HG03439 (cell line): ENCODE results near the gene PANK1.
"Not testable (repeated sequence)": the region's sequence is repeated elsewhere in the genome, so short reads cannot be mapped to it uniquely, and the experiment has no call there.

Source experiments
- ATAC-seq: cut with Tn5 transposase; IDR thresholded peaks from one replicate; pipeline ENCODE4 v1.9.1; 2021; ENCODE audit warnings: mild to moderate bottlenecking, moderate library complexity; ENCODE audit not compliant: unreplicated experiment

Gene PANK1

DNA sequence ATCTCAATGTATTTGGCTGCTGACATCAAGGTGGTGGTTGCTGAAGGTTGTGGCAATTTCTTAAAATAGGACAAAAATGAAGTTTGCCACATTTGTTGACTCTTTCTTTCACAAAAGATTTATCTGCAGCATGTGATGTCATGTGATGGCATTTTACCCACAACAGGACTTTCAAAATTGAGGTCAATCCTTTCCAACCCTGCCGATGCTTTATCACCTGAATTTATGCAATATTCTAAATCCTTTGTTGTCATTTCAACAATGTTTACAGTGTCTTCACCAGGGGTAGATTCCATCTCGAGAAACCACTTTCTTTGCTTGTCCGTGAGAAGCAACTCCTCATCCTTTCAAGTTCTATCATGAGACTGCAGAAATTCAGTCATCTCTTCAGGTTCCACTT is 69.0 kb downstream of the PANK1 start:
- ATAC-seq, result no peak

GRCh38 chr10:89575031-89575430 is 70.0 kb downstream of the PANK1 start:
- no peak for ATAC-seq

DNA sequence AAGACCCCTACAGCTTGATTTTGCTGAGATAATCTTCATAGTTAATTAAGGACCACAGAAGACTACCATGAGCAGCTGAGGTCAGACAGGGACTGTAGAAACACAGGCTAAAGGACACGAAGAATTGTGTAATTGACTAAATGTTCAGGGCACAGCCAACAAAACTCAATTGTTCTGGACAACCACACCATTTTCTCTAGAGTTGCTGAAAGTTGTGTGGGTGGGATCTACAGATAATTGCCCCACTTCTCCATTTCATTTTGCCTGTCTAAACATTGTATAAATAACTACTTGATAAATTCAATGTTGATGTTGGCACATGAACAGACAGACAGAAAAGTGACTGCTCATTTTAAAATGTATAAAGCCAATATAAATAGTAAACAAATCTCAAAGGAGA is 70.7 kb downstream of the PANK1 start:
- no peak for ATAC-seq

DNA sequence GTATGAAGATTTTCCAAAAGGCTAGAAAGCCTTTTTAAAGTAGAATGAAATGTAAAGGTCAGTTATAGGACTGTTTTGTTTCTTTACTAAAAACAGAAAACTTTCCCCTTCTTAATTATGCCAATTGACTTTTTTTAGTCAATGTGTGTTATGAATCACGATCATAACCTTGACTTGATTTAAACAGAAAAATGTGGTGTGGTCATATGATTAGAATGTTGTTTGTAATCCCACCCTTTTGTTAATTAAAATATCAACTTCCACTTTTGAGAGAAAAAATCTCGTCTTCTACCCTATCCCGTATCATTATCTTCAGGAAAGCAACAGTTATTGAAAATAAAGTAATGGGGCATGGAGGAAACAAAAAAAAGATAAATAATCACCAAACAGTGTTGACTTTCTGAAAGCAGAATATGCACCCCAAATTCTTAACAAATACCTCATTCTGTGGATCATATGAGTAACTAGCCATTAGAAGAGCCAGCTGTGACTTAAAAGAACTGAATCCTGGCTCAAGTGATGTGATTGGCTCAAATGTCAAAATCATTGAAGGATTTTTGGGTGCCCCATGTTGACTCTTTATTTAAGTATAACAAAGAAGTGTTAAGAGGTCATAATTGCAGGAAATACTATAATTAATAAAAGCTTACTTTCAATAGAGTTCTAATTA is 77.3 kb downstream of the PANK1 start:
- no peak for ATAC-seq

DNA sequence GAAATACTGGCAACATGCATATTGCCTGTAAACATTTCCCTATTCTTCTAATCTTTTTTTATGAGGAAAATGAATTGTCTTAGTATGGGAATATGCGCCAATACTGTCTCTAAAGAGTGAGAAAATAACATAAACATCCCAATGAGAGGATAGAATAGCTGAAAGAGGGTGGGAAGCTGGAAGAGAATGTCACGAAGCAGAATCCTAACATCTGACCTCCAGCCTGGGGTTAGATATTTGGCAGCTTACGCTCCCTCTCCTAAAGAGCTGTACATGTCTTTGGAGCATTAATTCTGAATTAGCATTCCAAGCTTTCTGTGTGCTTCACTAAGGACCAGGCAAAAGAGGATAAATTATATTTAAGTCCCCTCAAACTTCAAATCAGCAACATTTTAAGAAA is 78.0 kb downstream of the PANK1 start:
- ATAC-seq, result no peak

DNA sequence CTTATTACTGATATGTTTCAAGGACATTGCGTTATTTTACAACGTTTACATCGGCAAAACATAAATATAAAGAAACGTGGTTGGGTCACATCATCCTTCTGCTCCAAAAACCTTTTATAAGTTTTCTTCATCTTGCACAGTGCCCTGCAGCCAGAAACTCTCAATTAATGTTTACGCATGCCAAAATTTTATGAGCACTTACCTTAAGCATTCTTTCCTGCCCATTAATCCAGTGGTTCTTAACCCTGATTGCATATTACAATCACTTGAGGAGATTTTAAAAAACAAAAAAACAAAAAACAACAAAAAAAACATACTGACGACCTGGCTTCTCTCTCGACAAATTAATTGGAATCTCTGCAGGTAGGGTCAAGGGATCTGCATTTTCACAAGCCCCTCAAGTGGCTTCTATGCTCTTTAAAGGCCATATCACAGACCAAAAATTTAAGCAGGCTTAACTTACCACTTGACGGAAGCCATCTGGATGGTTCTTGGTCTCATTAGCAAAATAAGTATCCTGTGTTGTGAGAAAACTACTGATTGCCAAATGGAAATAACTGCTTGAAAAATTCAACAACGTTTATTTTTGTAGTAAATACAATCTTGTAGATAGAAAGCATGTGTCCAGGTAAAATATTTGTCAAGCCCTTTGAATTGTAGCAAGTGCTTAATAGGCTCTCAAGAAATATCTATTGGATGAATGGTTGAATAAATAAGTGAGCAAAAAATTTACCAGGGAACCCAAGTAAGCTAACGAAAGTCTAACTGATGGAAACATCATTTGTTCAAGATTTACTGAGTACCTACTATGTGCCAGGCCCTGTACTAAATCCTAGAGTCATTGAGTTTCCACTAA is 78.7 kb downstream of the PANK1 start:
- ATAC-seq, result no peak

- no peak for ATAC-seq
These were observed 79.9 kb downstream of the PANK1 start for GRCh38 chr10:89565180-89565579.

DNA sequence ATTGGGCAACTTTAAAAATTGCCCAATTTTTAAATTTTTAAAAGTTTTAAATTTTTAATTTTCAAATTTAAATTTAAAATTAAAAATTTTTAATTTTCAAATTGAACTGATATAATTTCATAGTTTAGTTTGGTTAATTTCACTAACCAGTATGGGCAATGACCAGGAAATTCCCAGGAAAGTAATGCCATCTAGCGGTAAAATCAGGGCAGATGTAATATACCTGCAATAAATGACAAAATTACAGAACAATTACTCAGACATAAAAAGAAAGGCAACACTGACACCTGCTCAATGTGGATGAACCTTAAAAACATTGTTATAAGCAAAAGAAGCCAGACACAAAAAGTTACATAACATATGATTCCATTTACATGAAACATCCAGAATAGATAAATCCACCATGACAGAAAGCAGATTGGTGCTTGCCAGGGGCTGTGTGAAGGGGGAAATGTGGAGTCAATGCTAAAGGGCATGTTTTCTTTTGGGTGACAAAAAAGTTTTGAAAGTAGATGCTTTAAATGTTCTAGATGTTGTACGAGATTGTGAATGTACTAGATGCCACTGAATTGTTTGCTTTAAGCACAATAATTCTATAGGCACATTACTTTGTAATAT is 81.1 kb downstream of the PANK1 start:
- no peak for ATAC-seq

- no peak for ATAC-seq
These were observed 81.7 kb downstream of the PANK1 start for GRCh38 chr10:89563311-89563710.

- ATAC-seq, result no peak
These were observed 88.4 kb downstream of the PANK1 start for GRCh38 chr10:89556600-89556999.

- no peak for ATAC-seq
These were observed 89.2 kb downstream of the PANK1 start for GRCh38 chr10:89555688-89556445.

- no peak for ATAC-seq
These were observed 90.6 kb downstream of the PANK1 start for GRCh38 chr10:89554433-89554832.

DNA sequence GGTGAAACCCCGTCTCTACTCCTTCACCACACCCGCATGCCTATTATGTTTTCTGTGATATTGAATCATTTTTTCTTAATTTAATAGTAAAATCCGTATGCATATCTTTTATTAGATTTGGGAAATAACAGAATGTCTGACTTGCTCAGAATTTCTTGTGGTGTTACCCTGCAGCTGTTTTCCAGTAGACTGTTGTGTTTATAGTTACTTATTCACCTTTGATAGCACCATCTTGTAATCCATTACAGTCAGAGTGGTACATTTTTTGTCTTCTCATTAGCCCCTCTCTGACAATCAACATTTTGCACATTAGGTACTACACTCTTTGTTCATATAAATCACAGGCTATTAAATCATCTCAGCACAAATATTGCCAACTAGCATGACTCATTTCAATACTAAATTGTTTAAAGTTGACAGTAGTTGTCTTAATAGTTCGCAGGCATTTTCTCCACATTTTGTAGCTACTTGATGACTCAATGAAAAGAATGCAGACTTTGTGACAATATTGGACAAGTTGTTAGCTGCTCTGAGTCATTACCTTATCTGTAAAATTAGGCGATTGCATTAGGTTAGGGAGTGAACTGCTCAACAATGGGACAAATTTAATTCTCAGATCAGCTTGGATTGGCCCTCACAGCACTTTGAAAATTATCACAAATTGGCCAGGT is 91.8 kb downstream of the PANK1 start:
- no peak for ATAC-seq

GRCh38 chr10:89552213-89552612 is 92.8 kb downstream of the PANK1 start:
- no peak for ATAC-seq

DNA sequence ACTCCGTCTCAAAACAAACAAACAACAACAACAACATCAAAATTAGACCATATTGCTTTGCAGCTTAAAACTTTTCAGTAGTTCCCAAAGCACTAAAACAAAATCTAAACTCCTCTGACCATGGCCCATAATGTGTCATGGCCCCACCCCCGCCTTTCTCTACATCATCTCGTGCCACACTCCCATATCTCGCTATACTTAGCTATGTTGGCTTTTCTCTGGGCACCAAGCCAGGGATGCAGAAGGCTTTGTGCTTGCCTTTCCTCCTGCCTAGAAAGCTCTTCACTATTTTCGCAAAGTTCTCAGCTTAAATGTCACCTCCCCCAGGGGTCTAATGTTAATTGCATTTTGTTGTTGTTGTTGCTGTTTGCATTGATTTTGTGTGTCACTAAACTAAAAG is 94.5 kb downstream of the PANK1 start:
- no peak for ATAC-seq

GRCh38 chr10:89549510-89549909 is 95.5 kb downstream of the PANK1 start:
- no peak for ATAC-seq

- ATAC-seq, result no peak
These were observed 96.4 kb downstream of the PANK1 start for GRCh38 chr10:89548673-89549072.

DNA sequence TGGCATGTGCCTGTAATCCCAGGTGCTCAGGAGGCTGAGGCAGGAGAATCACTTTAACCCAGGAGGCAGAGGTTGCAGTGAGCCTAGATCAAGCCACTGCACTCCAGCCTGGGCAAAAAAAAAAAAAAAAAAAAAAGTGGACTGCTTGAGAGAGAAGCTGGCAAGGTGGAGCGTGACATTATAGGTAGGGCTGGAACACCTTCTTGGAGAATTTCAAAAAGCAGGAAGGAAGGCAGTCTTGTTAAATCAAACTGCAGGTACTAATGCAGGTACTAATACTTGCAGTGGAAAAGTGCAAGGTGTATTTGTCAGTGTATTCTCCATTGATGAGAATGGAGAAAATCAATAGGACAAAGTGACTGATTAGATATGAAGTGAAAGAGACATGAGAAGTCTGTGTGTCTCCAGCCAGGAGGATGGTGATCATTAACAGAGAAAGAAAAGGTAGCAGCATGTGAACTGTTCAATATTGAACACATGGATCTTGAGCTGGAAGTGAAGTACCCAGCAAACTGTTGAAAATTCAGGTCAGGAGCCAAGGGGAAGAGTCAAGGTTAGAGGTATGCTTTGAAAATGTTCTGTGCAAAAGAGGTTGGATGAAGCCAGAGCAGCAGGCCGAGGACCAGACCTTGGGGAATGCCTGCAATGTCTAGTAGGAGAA is 97.1 kb downstream of the PANK1 start:
- no peak for ATAC-seq

DNA sequence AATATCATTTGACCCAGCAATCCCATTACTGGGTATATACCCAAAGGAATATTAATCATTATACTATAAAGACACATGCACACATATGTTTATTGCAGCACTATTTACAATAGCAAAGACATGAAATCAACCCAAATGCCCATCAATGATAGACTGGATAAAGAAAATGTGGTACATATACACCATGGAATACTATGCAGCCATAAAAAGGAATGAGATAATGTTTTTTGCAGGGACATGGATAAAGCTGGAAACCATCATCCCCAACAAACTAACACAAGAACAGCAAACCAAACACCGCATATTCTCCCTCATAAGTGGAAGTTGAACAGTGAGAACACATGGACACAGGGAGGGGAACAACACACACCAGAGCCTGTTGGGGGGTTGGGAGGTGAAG is 98.4 kb downstream of the PANK1 start:
- not testable (repeated sequence) for ATAC-seq

DNA sequence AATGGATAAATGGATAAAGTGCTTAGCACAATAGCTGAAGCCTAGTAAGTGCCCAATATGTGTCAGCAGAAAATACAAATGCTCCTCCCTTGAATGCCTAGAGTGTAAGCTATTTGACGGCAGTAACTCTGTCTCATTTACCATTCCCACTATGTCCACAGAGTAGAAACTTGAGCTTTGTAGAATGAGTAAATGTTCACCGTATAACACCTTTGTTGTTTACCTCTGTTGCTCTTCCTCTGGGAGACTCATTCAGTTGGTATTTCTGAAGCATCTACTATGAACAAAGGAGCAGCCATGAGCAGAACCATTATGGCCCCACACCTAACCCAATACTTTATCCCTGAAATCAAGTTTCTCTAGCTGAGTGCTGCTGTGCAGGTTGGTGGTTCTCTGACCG is 101.2 kb downstream of the PANK1 start:
- ATAC-seq, result no peak
